Measurements from ENCODE around the gene SDHC.
"Not testable (repeated sequence)": the region's sequence is repeated elsewhere in the genome, so short reads cannot be mapped to it uniquely, and the experiment has no call there.

The SDHC gene

GRCh38 chr1:161388639-161389038, 74.5 kb downstream of the SDHC start:
- no peak for DNase-seq (ENCODE audit: low spot score)

GRCh38 chr1:161389158-161389557, 75.0 kb downstream of the SDHC start:
- DNase-seq (ENCODE audit: low spot score), result not testable (repeated sequence)

- DNase-seq (ENCODE audit: low spot score), result peak; percentile 96
Observed at GRCh38 chr1:161389691-161390558, 75.7 kb downstream of the SDHC start.

- peak; percentile 34 for DNase-seq (ENCODE audit: low spot score)
Observed at GRCh38 chr1:161390559-161390858, 76.3 kb downstream of the SDHC start.

GRCh38 chr1:161391136-161391535, 77.0 kb downstream of the SDHC start:
- not testable (repeated sequence) for DNase-seq (ENCODE audit: low spot score)

- no peak for DNase-seq (ENCODE audit: low spot score)
Observed at GRCh38 chr1:161391611-161392010, 77.4 kb downstream of the SDHC start.

- DNase-seq (ENCODE audit: low spot score), result no peak
Observed at GRCh38 chr1:161393151-161393550, 79.0 kb downstream of the SDHC start.

GRCh38 chr1:161397038-161397437, 82.9 kb downstream of the SDHC start:
- not testable (repeated sequence) for DNase-seq (ENCODE audit: low spot score)

- DNase-seq (ENCODE audit: low spot score), result no peak
Observed at GRCh38 chr1:161398900-161399256, 84.7 kb downstream of the SDHC start.

- DNase-seq (ENCODE audit: low spot score), result peak; percentile 83
Observed at GRCh38 chr1:161399257-161399998, 85.2 kb downstream of the SDHC start.

- DNase-seq (ENCODE audit: low spot score), result no peak
Observed at GRCh38 chr1:161402446-161402845, 88.3 kb downstream of the SDHC start.

GRCh38 chr1:161404051-161404597, 89.9 kb downstream of the SDHC start:
- no peak for DNase-seq (ENCODE audit: low spot score)

- DNase-seq (ENCODE audit: low spot score), result not testable (repeated sequence)
Observed at GRCh38 chr1:161406551-161406950, 92.4 kb downstream of the SDHC start.

GRCh38 chr1:161407451-161407985, 93.3 kb downstream of the SDHC start:
- DNase-seq (ENCODE audit: low spot score), result no peak

- DNase-seq (ENCODE audit: low spot score), result no peak
Observed at GRCh38 chr1:161408429-161409052, 94.4 kb downstream of the SDHC start.

- not testable (repeated sequence) for DNase-seq (ENCODE audit: low spot score)
Observed at GRCh38 chr1:161409848-161410635, 95.9 kb downstream of the SDHC start.

GRCh38 chr1:161410636-161410970, 96.4 kb downstream of the SDHC start:
- not testable (repeated sequence) for DNase-seq (ENCODE audit: low spot score)

Measured in hepatic stellate cell (primary cell).